Mammary epithelial cell (primary cell): ENCODE data around the gene CYP2D6.
"Not testable (repeated sequence)": the region's sequence is repeated elsewhere in the genome, so short reads cannot be mapped to it uniquely, and the experiment has no call there.

Experiments used
- EZH2 ChIP-seq: IDR thresholded peaks from 2 replicates; pipeline ENCODE4 v1.6.1; 2012; ENCODE audit warnings: low read length, inconsistent platforms, borderline replicate concordance
- TF ChIP-seq, protein P1 (sequence below), 2 donors: IDR thresholded peaks in 1 of 2; conservative IDR thresholded peaks in 1 of 2; 2 replicates each; pipeline ENCODE4 v1.5.1; 2011 to 2012; ENCODE audit warnings: inconsistent platforms in 2 of 2, low read length in 2 of 2, mild to moderate bottlenecking in 2 of 2, control low read depth in 1 of 2, low read depth in 1 of 2; ENCODE audit not compliant: insufficient read depth in 1 of 2; ENCODE audit errors: extremely low read depth in 1 of 2

DNA sequence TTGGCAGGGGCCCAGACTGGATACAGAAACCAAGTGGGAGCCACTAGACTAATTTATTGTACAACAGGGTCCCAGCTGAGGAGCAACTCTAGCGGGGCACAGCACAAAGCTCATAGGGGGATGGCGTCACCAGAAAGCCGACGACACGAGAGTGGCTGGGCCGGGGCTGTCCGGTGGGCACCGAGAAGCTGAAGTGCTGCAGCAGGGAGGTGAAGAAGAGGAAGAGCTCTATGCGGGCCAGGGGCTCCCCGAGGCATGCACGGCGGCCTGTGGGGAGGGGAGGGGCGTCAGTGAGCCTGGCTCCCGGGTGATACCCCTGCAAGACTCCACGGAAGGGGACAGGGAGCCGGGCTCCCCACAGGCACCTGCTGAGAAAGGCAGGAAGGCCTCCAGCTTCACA is 19.2 kb upstream of the CYP2D6 start:
- TF ChIP-seq, protein P1, sequence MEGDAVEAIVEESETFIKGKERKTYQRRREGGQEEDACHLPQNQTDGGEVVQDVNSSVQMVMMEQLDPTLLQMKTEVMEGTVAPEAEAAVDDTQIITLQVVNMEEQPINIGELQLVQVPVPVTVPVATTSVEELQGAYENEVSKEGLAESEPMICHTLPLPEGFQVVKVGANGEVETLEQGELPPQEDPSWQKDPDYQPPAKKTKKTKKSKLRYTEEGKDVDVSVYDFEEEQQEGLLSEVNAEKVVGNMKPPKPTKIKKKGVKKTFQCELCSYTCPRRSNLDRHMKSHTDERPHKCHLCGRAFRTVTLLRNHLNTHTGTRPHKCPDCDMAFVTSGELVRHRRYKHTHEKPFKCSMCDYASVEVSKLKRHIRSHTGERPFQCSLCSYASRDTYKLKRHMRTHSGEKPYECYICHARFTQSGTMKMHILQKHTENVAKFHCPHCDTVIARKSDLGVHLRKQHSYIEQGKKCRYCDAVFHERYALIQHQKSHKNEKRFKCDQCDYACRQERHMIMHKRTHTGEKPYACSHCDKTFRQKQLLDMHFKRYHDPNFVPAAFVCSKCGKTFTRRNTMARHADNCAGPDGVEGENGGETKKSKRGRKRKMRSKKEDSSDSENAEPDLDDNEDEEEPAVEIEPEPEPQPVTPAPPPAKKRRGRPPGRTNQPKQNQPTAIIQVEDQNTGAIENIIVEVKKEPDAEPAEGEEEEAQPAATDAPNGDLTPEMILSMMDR (conservative IDR thresholded peaks at IDR 0.05 in 1 of 2, IDR thresholded peaks at IDR 0.05 in 1 of 2; ENCODE audit: extremely low read depth in 1 of 2, insufficient read depth in 1 of 2, low read depth in 1 of 2, low read length in 2 of 2) = not testable (repeated sequence)
- TF ChIP-seq EZH2 = not testable (repeated sequence)
